GM23338 (cell line): ENCODE data around the gene KIAA0586. TPM values are rescaled to one million over a fixed set of nuclear protein-coding genes. Genes with fewer than 3 reads are reported as not detected.
"Not testable (repeated sequence)": the region's sequence is repeated elsewhere in the genome, so short reads cannot be mapped to it uniquely, and the experiment has no call there.

Experiments used
- ATAC-seq: fragments of 200-7000 bp; cut with Tn5 transposase; 3 replicates; pipeline ENCODE4 v1.9.1; 2020
- DNase-seq: peaks from one replicate; pipeline ENCODE4 v3.0.0-alpha.2; 2015; ENCODE audit warnings: low spot score
- H2AFZ ChIP-seq: fragments of 200-600 bp; sonication (generic); 2 replicates; pipeline ENCODE4 v1.8.0; 2016; ENCODE audit warnings: antibody characterized with exemption, mild to moderate bottlenecking, moderate library complexity
- H3F3A ChIP-seq: fragments of 200-600 bp; sonication (generic); replicated peaks from 2 replicates; pipeline ENCODE4 v1.8.0; 2017; ENCODE audit warnings: antibody characterized with exemption, mixed run types, low read depth
- H3K27ac ChIP-seq: fragments of 200-600 bp; sonication (generic); 2 replicates; pipeline ENCODE4 v1.6.1; 2016; ENCODE audit warnings: low read depth
- H3K27me3 ChIP-seq: fragments of 200-600 bp; sonication (generic); 2 replicates; pipeline ENCODE4 v1.8.0; 2016; ENCODE audit warnings: mild to moderate bottlenecking, mixed run types, moderate library complexity; ENCODE audit not compliant: insufficient read depth
- H3K36me3 ChIP-seq: fragments of 200-600 bp; sonication (generic); 2 replicates; pipeline ENCODE4 v1.8.0; 2016; ENCODE audit warnings: mild to moderate bottlenecking; ENCODE audit not compliant: insufficient read depth
- H3K4me1 ChIP-seq: fragments of 200-600 bp; sonication (generic); 2 replicates; pipeline ENCODE4 v1.8.0; 2016; ENCODE audit warnings: mild to moderate bottlenecking, moderate library complexity; ENCODE audit not compliant: insufficient read depth
- H3K4me2 ChIP-seq: fragments of 200-600 bp; sonication (generic); 2 replicates; pipeline ENCODE4 v1.7.1; 2017; ENCODE audit warnings: mixed run types
- H3K4me3 ChIP-seq: fragments of 200-600 bp; sonication (generic); 2 replicates; pipeline ENCODE4 v1.6.1; 2016; ENCODE audit warnings: mixed run types
- H3K79me2 ChIP-seq: fragments of 200-600 bp; sonication (generic); replicated peaks from 2 replicates; pipeline ENCODE4 v1.8.0; 2017; ENCODE audit warnings: mild to moderate bottlenecking; ENCODE audit not compliant: insufficient read depth
- H3K9me2 ChIP-seq: fragments of 200-600 bp; sonication (generic); 2 replicates; pipeline ENCODE4 v1.8.0; 2017; ENCODE audit not compliant: insufficient read depth
- H4K20me1 ChIP-seq: fragments of 200-600 bp; sonication (generic); replicated peaks from 2 replicates; pipeline ENCODE4 v1.8.0; 2017; ENCODE audit warnings: mild to moderate bottlenecking; ENCODE audit not compliant: insufficient read depth
- H3K27ac Mint-ChIP-seq: 2 replicates; pipeline ENCODE4 v1.8.0; 2020; ENCODE audit warnings: inconsistent platforms, mild to moderate bottlenecking, moderate library complexity, mixed read lengths
- H3K27me3 Mint-ChIP-seq: 3 replicates; pipeline ENCODE4 v1.8.0; 2022; ENCODE audit warnings: low read depth, mild to moderate bottlenecking, moderate library complexity, mixed read lengths, inconsistent platforms; ENCODE audit not compliant: insufficient read depth, poor library complexity
- H3K36me3 Mint-ChIP-seq: 3 replicates; pipeline ENCODE4 v1.8.0; 2021; ENCODE audit warnings: low read depth, mild to moderate bottlenecking, inconsistent platforms, moderate library complexity, mixed read lengths
- H3K4me1 Mint-ChIP-seq: 3 replicates; pipeline ENCODE4 v1.8.0; 2020; ENCODE audit warnings: mild to moderate bottlenecking, inconsistent platforms, mixed read lengths
- H3K4me3 Mint-ChIP-seq: 3 replicates; pipeline ENCODE4 v1.8.0; 2021; ENCODE audit warnings: moderate library complexity, mild to moderate bottlenecking, inconsistent platforms, mixed read lengths
- H3K9me3 Mint-ChIP-seq: 3 replicates; pipeline ENCODE4 v1.8.0; 2020; ENCODE audit warnings: moderate library complexity, mild to moderate bottlenecking, inconsistent platforms, mixed read lengths
- ETS1 ChIP-seq: IDR thresholded peaks from 2 replicates; pipeline ENCODE4 v1.6.1; 2016; ENCODE audit warnings: antibody characterized with exemption
- EZH2phosphoT487 ChIP-seq: fragments of 200-600 bp; sonication (generic); IDR thresholded peaks from one replicate; pipeline ENCODE4 v1.8.1; 2018; ENCODE audit warnings: antibody characterized with exemption; ENCODE audit not compliant: unreplicated experiment
- NANOG ChIP-seq: IDR thresholded peaks from 2 replicates; pipeline ENCODE4 v1.6.1; 2016; ENCODE audit warnings: antibody characterized with exemption, borderline replicate concordance
- POLR2AphosphoS5 ChIP-seq: IDR thresholded peaks from 2 replicates; pipeline ENCODE4 v1.6.1; 2016; ENCODE audit warnings: antibody characterized with exemption, low read depth
- ZNF114 ChIP-seq: fragments of 250-450 bp; sonication (Bioruptor Pico); IDR thresholded peaks from 2 replicates; pipeline ENCODE4 v1.5.0; 2020; ENCODE audit warnings: mild to moderate bottlenecking, moderate library complexity
- ZNF331 ChIP-seq: fragments of 250-450 bp; sonication (Bioruptor Pico); IDR thresholded peaks from 2 replicates; pipeline ENCODE4 v1.5.0; 2020; ENCODE audit warnings: low read depth, mild to moderate bottlenecking, moderate library complexity
- polyA plus RNA-seq: library from polyadenylated mRNA; unstranded; fragments of >200 nt; fragmentation: Nextera tagmentation; extraction: Ambion mirVana; gene quantifications from 2 replicates; pipeline ENCODE4 v1.2.1, GENCODE V29; 2016
- total RNA-seq: library from RNA; depleted of rRNA; stranded (reverse); fragments of >200 nt; shearing (Covaris generic); gene quantifications from 2 replicates; pipeline ENCODE4 v1.2.3, GENCODE V29; 2014
- TF ChIP-seq, protein P1 (sequence below), 2 experiments: fragments of 200-600 bp in 1 of 2; sonication (generic) in 1 of 2; conservative IDR thresholded peaks; 2 replicates each; pipeline versions ENCODE4 v1.5.1 to v1.6.1; 2016 to 2017; ENCODE audit warnings: antibody characterized with exemption in 2 of 2, low read depth in 2 of 2, mild to moderate bottlenecking in 2 of 2, moderate library complexity in 1 of 2
- TF ChIP-seq, protein P2 (sequence below): IDR thresholded peaks from one replicate; pipeline ENCODE4 v1.6.1; 2018; ENCODE audit warnings: antibody characterized with exemption; ENCODE audit not compliant: unreplicated experiment

Gene KIAA0586
- total and polyA plus RNA-seq, 2 experiments from 2014 or later, result 22.2 to 23.7 TPM

DNA sequence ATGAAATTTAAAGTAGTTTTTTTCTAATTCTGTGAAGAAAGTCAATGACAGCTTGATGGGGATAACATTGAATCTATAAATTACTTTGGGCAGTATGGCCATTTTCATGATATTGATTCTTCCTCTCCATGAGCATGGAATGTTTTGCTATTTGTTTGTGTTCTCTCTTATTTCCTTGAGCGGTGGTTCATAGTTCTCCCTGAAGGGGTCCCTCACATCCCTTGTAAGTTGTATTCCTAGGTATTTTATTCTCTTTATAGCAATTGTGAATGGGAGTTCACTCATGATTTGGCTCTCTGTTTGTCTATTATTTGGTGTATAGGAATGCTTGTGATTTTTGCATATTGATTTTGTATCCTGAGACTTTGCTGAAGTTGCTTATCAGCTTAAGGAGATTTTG is 153.9 kb downstream of the KIAA0586 start:
- not testable (repeated sequence) for H2AFZ ChIP-seq, H3K9me3 Mint-ChIP-seq, H3K27ac ChIP-seq, H3K36me3 Mint-ChIP-seq, H3K27me3 Mint-ChIP-seq, ATAC-seq, H3K79me2 ChIP-seq, H3K4me2 ChIP-seq, H3K9me2 ChIP-seq, H3K4me1 ChIP-seq, H3K36me3 ChIP-seq, H3K4me3 ChIP-seq, H3K4me3 Mint-ChIP-seq, H3F3A ChIP-seq, H3K27me3 ChIP-seq, H3K4me1 Mint-ChIP-seq, H4K20me1 ChIP-seq, H3K27ac Mint-ChIP-seq
- TF ChIP-seq, protein P1, sequence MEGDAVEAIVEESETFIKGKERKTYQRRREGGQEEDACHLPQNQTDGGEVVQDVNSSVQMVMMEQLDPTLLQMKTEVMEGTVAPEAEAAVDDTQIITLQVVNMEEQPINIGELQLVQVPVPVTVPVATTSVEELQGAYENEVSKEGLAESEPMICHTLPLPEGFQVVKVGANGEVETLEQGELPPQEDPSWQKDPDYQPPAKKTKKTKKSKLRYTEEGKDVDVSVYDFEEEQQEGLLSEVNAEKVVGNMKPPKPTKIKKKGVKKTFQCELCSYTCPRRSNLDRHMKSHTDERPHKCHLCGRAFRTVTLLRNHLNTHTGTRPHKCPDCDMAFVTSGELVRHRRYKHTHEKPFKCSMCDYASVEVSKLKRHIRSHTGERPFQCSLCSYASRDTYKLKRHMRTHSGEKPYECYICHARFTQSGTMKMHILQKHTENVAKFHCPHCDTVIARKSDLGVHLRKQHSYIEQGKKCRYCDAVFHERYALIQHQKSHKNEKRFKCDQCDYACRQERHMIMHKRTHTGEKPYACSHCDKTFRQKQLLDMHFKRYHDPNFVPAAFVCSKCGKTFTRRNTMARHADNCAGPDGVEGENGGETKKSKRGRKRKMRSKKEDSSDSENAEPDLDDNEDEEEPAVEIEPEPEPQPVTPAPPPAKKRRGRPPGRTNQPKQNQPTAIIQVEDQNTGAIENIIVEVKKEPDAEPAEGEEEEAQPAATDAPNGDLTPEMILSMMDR (conservative IDR thresholded peaks at IDR 0.05; ENCODE audit: low read depth in 2 of 2), result peak; percentile 59 to 66
- peak; percentile 48 for DNase-seq

GRCh38 chr14:58584383-58584782 is 156.9 kb downstream of the KIAA0586 start:
- peaks cover 3% of the 10 kb centered on the region for H3K27me3 Mint-ChIP-seq
- no peaks in the 10 kb centered on the region for H4K20me1 ChIP-seq
- TF ChIP-seq ZNF114 (CRISPR knock-in tag) (no peak), EZH2phosphoT487 (no peak), POLR2AphosphoS5 (no peak), ZNF331 (CRISPR knock-in tag) (no peak), NANOG (no peak), ETS1 (no peak)
- TF ChIP-seq, protein P2, sequence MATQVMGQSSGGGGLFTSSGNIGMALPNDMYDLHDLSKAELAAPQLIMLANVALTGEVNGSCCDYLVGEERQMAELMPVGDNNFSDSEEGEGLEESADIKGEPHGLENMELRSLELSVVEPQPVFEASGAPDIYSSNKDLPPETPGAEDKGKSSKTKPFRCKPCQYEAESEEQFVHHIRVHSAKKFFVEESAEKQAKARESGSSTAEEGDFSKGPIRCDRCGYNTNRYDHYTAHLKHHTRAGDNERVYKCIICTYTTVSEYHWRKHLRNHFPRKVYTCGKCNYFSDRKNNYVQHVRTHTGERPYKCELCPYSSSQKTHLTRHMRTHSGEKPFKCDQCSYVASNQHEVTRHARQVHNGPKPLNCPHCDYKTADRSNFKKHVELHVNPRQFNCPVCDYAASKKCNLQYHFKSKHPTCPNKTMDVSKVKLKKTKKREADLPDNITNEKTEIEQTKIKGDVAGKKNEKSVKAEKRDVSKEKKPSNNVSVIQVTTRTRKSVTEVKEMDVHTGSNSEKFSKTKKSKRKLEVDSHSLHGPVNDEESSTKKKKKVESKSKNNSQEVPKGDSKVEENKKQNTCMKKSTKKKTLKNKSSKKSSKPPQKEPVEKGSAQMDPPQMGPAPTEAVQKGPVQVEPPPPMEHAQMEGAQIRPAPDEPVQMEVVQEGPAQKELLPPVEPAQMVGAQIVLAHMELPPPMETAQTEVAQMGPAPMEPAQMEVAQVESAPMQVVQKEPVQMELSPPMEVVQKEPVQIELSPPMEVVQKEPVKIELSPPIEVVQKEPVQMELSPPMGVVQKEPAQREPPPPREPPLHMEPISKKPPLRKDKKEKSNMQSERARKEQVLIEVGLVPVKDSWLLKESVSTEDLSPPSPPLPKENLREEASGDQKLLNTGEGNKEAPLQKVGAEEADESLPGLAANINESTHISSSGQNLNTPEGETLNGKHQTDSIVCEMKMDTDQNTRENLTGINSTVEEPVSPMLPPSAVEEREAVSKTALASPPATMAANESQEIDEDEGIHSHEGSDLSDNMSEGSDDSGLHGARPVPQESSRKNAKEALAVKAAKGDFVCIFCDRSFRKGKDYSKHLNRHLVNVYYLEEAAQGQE, result no peak
- TF ChIP-seq, protein P1 (conservative IDR thresholded peaks at IDR 0.05; ENCODE audit: low read depth in 2 of 2), result no peak

More at GRCh38 chr14:58584383-58584782, 156.9 kb downstream of the KIAA0586 start:
- ATAC-seq (no peak), DNase-seq (no peak)
- Histone ChIP-seq H3K27me3 (no peaks in the 10 kb centered on the region), H3F3A (no peaks in the 10 kb centered on the region), H3K79me2 (no peaks in the 10 kb centered on the region), H3K9me2 (no peaks in the 10 kb centered on the region), H3K4me1 (no peaks in the 10 kb centered on the region), H3K4me3 (no peak overlapping the region), H3K4me2 (no peak overlapping the region), H3K36me3 (no peaks in the 10 kb centered on the region), H3K27ac (no peak overlapping the region), H2AFZ (no peak overlapping the region)
- peaks cover 10% of the 10 kb centered on the region; the same call in 2 of the 3 replicates for H3K9me3 Mint-ChIP-seq
- H3K36me3 Mint-ChIP-seq, result peaks cover 3% of the 10 kb centered on the region; the same call in 1 of the 3 replicates
- H3K4me3 Mint-ChIP-seq, result no peak overlapping the region
- H3K4me1 Mint-ChIP-seq, result no peaks in the 10 kb centered on the region; the same call in 2 of the 3 replicates
- H3K27ac Mint-ChIP-seq, result no peak overlapping the region
